Lower lobe of right lung (tissue), 2 donors: ENCODE measurements around the gene SESTD1. TPM values are rescaled to one million over a fixed set of nuclear protein-coding genes. Genes with fewer than 3 reads are reported as not detected.

Experiments used
- ATAC-seq, 2 donors: fragments of 200-7000 bp; cut with Tn5 transposase; one replicate each; pipeline ENCODE4 v1.9.1; 2020 to 2022; ENCODE audit warnings: mild to moderate bottlenecking in 2 of 2, moderate library complexity in 2 of 2
- DNase-seq: peaks from one replicate; pipeline ENCODE4 v3.0.0-alpha.2; 2020
- H3K27ac ChIP-seq: fragments of 200-600 bp; one replicate; pipeline ENCODE4 v1.8.0; 2022
- H3K27me3 ChIP-seq: fragments of 200-600 bp; one replicate; pipeline ENCODE4 v1.8.0; 2022; ENCODE audit warnings: low read depth
- H3K36me3 ChIP-seq: fragments of 200-600 bp; one replicate; pipeline ENCODE4 v1.8.0; 2022; ENCODE audit warnings: mild to moderate bottlenecking
- H3K4me1 ChIP-seq: fragments of 200-600 bp; one replicate; pipeline ENCODE4 v1.8.0; 2022
- H3K4me3 ChIP-seq: fragments of 200-600 bp; one replicate; pipeline ENCODE4 v1.8.0; 2022; ENCODE audit warnings: mild to moderate bottlenecking
- H3K9me3 ChIP-seq: fragments of 200-600 bp; one replicate; pipeline ENCODE4 v1.8.0; 2022
- intact Hi-C: fragments of 100-400 bp; cut with DNase I; formaldehyde crosslinking; loops from one replicate; pipeline ENCODE4 v1.11.0; 2022
- total RNA-seq: library from RNA; stranded (reverse); fragmentation: NEBNext Ultra II Directional; extraction: Animal tissue kit (Norgen Biotek cat#: 25700); gene quantifications from one replicate; pipeline ENCODE4 v1.2.1, GENCODE V29; 2021
- TF ChIP-seq, protein P1 (sequence below): fragments of 200-600 bp; IDR thresholded peaks from one replicate; pipeline ENCODE4 v1.8.0; 2022; ENCODE audit warnings: antibody characterized with exemption, mild to moderate bottlenecking
- donor health status: DM: no; HTN: yes; CAD: no; lungs with severe emphysema.

SESTD1 gene
- total RNA-seq, 1 donor from 2014 or later = 107 TPM

DNA sequence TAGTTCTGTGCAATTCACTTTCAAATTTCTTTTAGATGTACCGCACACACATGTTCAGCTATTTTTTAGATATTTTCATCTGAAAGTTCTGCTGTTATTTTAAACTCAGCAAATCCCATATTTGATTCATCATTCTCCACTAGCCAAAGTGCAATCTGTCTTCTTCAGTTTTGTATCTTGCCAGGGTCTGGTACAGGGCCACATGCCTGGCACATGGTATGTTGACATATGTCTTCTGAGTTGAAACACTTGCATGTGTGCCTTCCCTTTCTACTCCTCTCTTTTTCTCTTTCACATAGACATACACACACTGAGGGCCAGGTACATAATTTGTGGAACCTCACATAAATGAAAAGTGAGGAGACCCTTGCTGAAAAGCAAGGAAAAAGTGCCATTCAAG, 25.7 kb upstream of the SESTD1 start:
- TF ChIP-seq, protein P1, sequence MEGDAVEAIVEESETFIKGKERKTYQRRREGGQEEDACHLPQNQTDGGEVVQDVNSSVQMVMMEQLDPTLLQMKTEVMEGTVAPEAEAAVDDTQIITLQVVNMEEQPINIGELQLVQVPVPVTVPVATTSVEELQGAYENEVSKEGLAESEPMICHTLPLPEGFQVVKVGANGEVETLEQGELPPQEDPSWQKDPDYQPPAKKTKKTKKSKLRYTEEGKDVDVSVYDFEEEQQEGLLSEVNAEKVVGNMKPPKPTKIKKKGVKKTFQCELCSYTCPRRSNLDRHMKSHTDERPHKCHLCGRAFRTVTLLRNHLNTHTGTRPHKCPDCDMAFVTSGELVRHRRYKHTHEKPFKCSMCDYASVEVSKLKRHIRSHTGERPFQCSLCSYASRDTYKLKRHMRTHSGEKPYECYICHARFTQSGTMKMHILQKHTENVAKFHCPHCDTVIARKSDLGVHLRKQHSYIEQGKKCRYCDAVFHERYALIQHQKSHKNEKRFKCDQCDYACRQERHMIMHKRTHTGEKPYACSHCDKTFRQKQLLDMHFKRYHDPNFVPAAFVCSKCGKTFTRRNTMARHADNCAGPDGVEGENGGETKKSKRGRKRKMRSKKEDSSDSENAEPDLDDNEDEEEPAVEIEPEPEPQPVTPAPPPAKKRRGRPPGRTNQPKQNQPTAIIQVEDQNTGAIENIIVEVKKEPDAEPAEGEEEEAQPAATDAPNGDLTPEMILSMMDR = no peak
- Histone ChIP-seq H3K4me1 (no peaks in the 10 kb centered on the region), H3K36me3 (no peaks in the 10 kb centered on the region), H3K27ac (no peak overlapping the region), H3K27me3 (no peaks in the 10 kb centered on the region), H3K9me3 (no peaks in the 10 kb centered on the region), H3K4me3 (no peak overlapping the region)
- intact Hi-C loops = no loop called here
- DNase-seq (no peak), ATAC-seq (no peak)

DNA sequence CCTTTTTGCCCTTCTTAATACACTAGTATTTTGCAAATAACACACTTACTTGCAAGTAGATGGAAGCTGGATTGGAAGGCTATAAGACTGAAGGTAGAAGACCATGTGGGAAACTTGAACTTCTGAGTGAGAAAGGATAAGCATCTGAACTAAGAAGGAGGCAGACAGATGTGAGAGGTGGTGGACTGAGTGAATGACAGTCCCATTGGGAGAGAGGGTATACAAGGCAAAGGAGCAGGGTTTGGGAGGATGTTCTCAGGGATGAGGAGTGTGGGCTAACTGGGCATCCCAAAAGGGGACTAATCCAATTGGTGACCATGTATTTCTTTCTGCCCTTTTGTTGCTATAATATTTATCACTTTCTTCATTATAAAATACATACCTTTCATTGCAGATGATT, 20.4 kb upstream of the SESTD1 start:
- Histone ChIP-seq H3K4me3 (no peak overlapping the region), H3K27me3 (no peaks in the 10 kb centered on the region), H3K9me3 (no peaks in the 10 kb centered on the region), H3K27ac (no peak overlapping the region), H3K36me3 (no peaks in the 10 kb centered on the region), H3K4me1 (no peaks in the 10 kb centered on the region)
- TF ChIP-seq, protein P1 = no peak
- DNase-seq (no peak), ATAC-seq (no peak)
- intact Hi-C loops = no loop called here

DNA sequence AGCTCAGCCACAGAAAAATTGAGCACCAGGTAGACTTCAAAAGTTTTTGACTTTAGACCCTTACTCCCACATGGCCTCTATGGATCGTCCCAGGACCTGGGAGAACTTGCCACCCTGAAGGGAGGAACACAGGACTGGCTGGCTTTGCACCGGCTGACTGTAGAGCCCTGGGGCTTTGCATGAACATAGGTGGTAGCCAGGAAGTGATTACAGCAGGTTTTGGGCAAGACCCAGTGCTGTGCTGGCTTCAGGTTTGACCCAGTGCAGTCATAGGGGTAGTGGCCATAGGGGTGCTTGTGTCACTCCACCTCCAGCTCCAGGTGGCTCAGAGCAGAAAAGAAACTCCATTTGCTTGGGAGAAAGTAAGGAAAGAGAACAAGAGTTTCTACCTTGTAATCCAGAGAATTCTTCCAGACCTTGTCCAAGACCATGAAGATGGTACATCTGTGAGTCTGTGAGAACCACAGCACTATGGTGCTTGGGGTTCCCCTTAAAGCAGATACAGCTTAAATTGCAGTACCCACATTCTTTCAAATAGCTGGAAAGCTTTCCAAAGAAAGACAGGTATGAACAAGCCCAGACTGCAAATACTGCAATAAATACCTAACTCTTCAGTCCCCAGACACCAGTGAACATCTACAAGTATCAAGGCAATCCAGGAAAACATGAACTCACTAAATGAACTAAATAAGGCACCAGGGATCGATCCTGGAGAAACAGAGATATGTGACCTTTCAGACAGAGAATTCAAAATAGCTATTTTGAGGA, 13.0 kb upstream of the SESTD1 start:
- Histone ChIP-seq H3K9me3 (no peaks in the 10 kb centered on the region), H3K4me1 (peaks cover 9% of the 10 kb centered on the region), H3K36me3 (no peaks in the 10 kb centered on the region), H3K27ac (no peak overlapping the region), H3K27me3 (no peaks in the 10 kb centered on the region), H3K4me3 (no peak overlapping the region)
- ATAC-seq (no peak), DNase-seq (no peak)
- TF ChIP-seq, protein P1 = no peak
- intact Hi-C loops = no loop called here

DNA sequence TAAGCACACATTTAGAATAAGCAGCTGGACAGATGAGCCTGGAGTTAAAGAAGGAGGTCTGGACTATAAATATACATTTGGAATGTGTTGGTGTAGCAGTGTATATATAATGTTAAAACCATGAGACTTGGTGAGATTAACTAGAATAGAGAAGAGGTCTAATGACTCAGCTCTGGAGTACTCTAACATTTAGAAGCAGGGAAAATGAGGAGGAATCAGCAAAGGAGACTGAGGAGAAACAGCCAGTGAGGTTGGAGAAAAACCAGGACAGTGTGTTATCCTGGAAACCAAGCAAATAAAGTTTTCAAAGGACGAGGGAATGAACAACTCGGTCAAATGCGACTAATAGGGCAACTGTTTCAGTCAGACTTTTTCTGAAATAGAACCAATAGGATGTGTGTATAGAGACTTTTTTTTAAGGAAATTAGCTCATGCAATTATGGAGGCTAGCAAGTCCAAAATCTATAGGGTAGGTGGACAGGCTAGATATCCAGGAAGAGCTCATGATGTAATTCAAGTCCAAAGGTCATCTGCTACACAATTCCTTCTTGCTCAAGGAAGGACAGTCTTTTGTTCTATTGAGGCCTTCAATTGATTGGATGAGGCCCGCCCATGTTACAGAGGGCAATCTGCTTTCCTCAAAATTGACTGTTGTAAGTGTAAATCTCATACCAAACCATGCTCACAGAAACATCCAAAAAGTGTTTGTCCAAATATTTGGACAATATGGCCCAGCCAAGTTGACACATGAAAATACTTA, 10.8 kb upstream of the SESTD1 start:
- no peak for ATAC-seq
- TF ChIP-seq, protein P1 = no peak
- H3K27me3 ChIP-seq = no peaks in the 10 kb centered on the region

DNA sequence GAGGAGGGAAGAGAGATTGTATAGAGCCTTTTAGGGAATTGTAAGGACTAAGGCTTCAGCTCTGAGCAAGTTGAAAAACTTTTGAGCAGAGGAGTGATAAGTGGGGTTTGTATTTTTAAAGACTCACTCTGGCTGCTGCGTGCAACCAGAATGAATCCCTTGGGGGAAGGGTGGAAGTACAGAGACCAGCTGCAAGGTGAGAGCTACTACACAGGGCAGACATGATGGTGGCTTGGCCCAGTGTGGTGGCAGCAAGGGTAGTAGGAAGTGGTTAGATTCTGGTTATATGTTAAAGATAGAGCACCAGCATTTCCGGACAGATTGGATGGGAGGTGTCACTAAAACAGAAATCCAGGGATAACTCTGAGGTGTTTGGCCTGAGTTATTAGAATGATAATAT, 10.1 kb upstream of the SESTD1 start:
- TF ChIP-seq, protein P1 = no peak
- DNase-seq (no peak), ATAC-seq (no peak)
- peaks cover 9% of the 10 kb centered on the region for H3K4me1 ChIP-seq
- H3K36me3 ChIP-seq = no peaks in the 10 kb centered on the region
- H3K4me3 ChIP-seq = no peak overlapping the region
- no peak overlapping the region for H3K27ac ChIP-seq
- no peaks in the 10 kb centered on the region for H3K9me3 ChIP-seq
- intact Hi-C loops = no loop called here
- no peaks in the 10 kb centered on the region for H3K27me3 ChIP-seq

More for the DNA sequence above, 10.8 kb upstream of the SESTD1 start:
- Histone ChIP-seq H3K4me1 (peaks cover 9% of the 10 kb centered on the region), H3K36me3 (no peaks in the 10 kb centered on the region), H3K4me3 (no peak overlapping the region), H3K27ac (no peak overlapping the region), H3K9me3 (no peaks in the 10 kb centered on the region)
- DNase-seq = no peak
- intact Hi-C loops = no loop called here
